ENCODE measurements around the gene RAG1. TPM values are rescaled to one million over a fixed set of nuclear protein-coding genes. Genes with fewer than 3 reads are reported as not detected.

Gene RAG1
- total and polyA plus RNA-seq, 9 of the 15 experiments (the other 6 are each of a cell fraction or from before 2014, with no cell fraction given), result 0.49 to 2.5 (median 1.7) TPM

DNA sequence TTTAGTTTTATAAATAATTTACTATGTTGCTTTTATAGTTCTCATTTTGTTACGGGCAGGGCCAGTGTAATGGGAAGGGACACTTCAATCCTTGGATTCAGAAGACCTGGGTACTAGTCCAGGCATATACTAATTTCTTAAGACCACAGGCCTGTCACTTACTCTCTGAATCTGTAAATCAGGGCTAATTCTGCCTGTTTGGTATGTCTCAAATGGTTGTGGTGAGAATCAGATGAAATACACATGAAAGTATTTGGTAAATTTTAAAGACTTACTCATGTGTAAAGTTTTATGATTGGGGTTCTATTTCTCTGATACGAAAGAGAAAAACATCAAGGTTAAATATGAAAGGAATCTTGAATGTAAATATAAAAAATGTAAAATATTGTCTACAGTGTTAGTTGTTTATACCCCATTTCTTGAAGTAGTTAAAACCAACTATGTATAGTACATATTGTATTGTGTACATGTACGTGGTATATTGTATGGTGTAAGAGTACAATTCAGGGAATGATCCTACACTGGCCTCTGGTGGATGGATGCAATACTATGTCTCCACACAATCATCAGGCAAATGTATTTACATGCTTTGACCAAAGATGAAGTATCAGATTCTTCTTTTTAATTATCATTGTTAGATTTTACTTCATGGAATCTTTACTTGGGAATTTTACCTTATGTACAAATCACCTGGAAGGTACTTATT, 54.8 kb downstream of the RAG1 start:
- Histone ChIP-seq H3K9me1 (ENCODE audit: control insufficient read depth, insufficient read depth, low read length) (no peaks in the 10 kb centered on the region), H3K4me3 (no peak overlapping the region), H3K4me1 (replicated peaks in 1 of 2; ENCODE audit: control insufficient read depth in 2 of 2, insufficient read depth in 2 of 2, low read length in 2 of 2) (peaks cover 0 to 17% of the 10 kb centered on the region in 2 experiments; a peak in 2 of 5 replicates), H4K20me1 (replicated peaks; ENCODE audit: control insufficient read depth, insufficient read depth, low read length) (no peaks in the 10 kb centered on the region), H3K9ac (ENCODE audit: insufficient read depth in 1 of 2, low read depth in 2 of 2, low read length in 2 of 2) (no peak overlapping the region), H3K79me2 (ENCODE audit: control insufficient read depth, insufficient read depth, low read length) (no peaks in the 10 kb centered on the region), H2AFZ (ENCODE audit: low read depth, low read length) (no peak overlapping the region), H3K9me3 (replicated peaks; ENCODE audit: control insufficient read depth, insufficient read depth, low read depth, low read length) (no peaks in the 10 kb centered on the region), H3K4me2 (ENCODE audit: insufficient read depth, low read length) (no peak overlapping the region), H3K36me3 (ENCODE audit: control insufficient read depth, insufficient read depth, low read length) (no peaks in the 10 kb centered on the region), H3K27me3 (ENCODE audit: control insufficient read depth in 2 of 2, insufficient read depth in 2 of 2, low read length in 2 of 2) (no peaks in the 10 kb centered on the region), H3K27ac (ENCODE audit: extremely low read depth, low read depth, low read length) (no peak overlapping the region)
- BruUV-seq (replicated peaks), result no TSS peak
- ChIA-PET POLR2A (interaction anchor here (1.0 to 1.3 kb wide), 2 partner anchors 57 to 58 kb away, joined by 3 read pairs; no protein-coding TSS in a partner anchor), CTCF (ENCODE audit: low intra/inter-chr PET ratio) (interaction anchor here (0.6 to 5.1 kb wide), 3 partner anchors 56 to 180 kb away, joined by 3 to 60 read pairs (median 3); partner anchors contain the start of gene RAG1)
- FAIRE-seq, result no peak
- 10% methylated on average over 3 of the region's 3 CpGs for WGBS (ENCODE audit: insufficient coverage, low coverage, missing lambda C conversion rate)
- ATAC-seq, result peak; percentile 92
- peak; percentile 7 to 35 (median 16) for DNase-seq (ENCODE audit: extremely low read depth in 1 of 4, low spot score in 3 of 4)
- intact Hi-C loops (cut with micrococcal nuclease) (loop anchor here (1.0 to 10.0 kb wide), 4 partner anchors 58 to 330 kb away; no protein-coding TSS in a partner anchor), in situ Hi-C loops (cut with MboI) (no loop called here)
- TF ChIP-seq, protein P1, sequence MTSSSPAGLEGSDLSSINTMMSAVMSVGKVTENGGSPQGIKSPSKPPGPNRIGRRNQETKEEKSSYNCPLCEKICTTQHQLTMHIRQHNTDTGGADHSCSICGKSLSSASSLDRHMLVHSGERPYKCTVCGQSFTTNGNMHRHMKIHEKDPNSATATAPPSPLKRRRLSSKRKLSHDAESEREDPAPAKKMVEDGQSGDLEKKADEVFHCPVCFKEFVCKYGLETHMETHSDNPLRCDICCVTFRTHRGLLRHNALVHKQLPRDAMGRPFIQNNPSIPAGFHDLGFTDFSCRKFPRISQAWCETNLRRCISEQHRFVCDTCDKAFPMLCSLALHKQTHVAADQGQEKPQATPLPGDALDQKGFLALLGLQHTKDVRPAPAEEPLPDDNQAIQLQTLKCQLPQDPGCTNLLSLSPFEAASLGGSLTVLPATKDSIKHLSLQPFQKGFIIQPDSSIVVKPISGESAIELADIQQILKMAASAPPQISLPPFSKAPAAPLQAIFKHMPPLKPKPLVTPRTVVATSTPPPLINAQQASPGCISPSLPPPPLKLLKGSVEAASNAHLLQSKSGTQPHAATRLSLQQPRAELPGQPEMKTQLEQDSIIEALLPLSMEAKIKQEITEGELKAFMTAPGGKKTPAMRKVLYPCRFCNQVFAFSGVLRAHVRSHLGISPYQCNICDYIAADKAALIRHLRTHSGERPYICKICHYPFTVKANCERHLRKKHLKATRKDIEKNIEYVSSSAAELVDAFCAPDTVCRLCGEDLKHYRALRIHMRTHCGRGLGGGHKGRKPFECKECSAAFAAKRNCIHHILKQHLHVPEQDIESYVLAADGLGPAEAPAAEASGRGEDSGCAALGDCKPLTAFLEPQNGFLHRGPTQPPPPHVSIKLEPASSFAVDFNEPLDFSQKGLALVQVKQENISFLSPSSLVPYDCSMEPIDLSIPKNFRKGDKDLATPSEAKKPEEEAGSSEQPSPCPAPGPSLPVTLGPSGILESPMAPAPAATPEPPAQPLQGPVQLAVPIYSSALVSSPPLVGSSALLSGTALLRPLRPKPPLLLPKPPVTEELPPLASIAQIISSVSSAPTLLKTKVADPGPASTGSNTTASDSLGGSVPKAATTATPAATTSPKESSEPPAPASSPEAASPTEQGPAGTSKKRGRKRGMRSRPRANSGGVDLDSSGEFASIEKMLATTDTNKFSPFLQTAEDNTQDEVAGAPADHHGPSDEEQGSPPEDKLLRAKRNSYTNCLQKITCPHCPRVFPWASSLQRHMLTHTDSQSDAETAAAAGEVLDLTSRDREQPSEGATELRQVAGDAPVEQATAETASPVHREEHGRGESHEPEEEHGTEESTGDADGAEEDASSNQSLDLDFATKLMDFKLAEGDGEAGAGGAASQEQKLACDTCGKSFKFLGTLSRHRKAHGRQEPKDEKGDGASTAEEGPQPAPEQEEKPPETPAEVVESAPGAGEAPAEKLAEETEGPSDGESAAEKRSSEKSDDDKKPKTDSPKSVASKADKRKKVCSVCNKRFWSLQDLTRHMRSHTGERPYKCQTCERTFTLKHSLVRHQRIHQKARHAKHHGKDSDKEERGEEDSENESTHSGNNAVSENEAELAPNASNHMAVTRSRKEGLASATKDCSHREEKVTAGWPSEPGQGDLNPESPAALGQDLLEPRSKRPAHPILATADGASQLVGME (CRISPR knock-in tag; IDR thresholded peaks at IDR 0.05), result no peak
- peak; percentile 90 for TF ChIP-seq DEAF1 (CRISPR knock-in tag; IDR thresholded peaks at IDR 0.05)
- peak; percentile 94 to 97 for TF ChIP-seq RAD21 (CRISPR knock-in tag; conservative IDR thresholded peaks at IDR 0.05 in 1 of 2, IDR thresholded peaks at IDR 0.05 in 1 of 2)
- peak; percentile 37 to 88 (median 62); a peak in 5 of 6 replicates for TF ChIP-seq CTCF (IDR thresholded peaks at IDR 0.05 in 2 of 3, conservative IDR thresholded peaks at IDR 0.05 in 1 of 3; ENCODE audit: insufficient read depth in 2 of 3, low read depth in 1 of 3, low read length in 3 of 3)
- no peak for TF ChIP-seq TEAD2 (tag; IDR thresholded peaks at IDR 0.05)
- no peak for TF ChIP-seq CEBPG (CRISPR knock-in tag; IDR thresholded peaks at IDR 0.05)
- TF ChIP-seq CEBPG (tag; conservative IDR thresholded peaks at IDR 0.05 in 1 of 2, IDR thresholded peaks at IDR 0.05 in 1 of 2), result peak; percentile 31 to 43; a peak in 1 of 4 replicates
- peak; percentile 59; the same call in 1 of the 2 replicates for TF ChIP-seq SMC3 (conservative IDR thresholded peaks at IDR 0.05; ENCODE audit: insufficient read depth, low read depth, low read length)

Measured in K562 (cell line).